Measurements from ENCODE around the gene KRT77.

GRCh38 chr12:52698651-52699340, 4.5 kb downstream of the KRT77 start:
- TF ChIP-seq EZH2 (IDR thresholded peaks at IDR 0.05; ENCODE audit: insufficient read depth, poor library complexity, severe bottlenecking) (no peak), EZH2phosphoT487 (IDR thresholded peaks at IDR 0.05; ENCODE audit: insufficient read depth, low read depth) (no peak)
